ENCODE data around the gene SYNE4. TPM values are rescaled to one million over a fixed set of nuclear protein-coding genes. Genes with fewer than 3 reads are reported as not detected.
A peak's percentile ranks its signal among the peaks of the same experiment; 100 is the strongest.

Gene SYNE4
- total and polyA plus RNA-seq, 9 of the 15 experiments (the other 6 are each of a cell fraction or from before 2014, with no cell fraction given) = 0.03 to 0.65 (median 0.29) TPM

- TF ChIP-seq ID3 (CRISPR knock-in tag; IDR thresholded peaks at IDR 0.05) = no peak
- TF ChIP-seq ID3 (tag; IDR thresholded peaks at IDR 0.05) = no peak
- no peak for TF ChIP-seq HIVEP1 (CRISPR knock-in tag; IDR thresholded peaks at IDR 0.05)
- TF ChIP-seq ZNF76 (CRISPR knock-in tag; IDR thresholded peaks at IDR 0.05; ENCODE audit: borderline replicate concordance) = no peak
- TF ChIP-seq E2F5 (CRISPR knock-in tag; IDR thresholded peaks at IDR 0.05) = no peak
- no peak for TF ChIP-seq TCF7 (IDR thresholded peaks at IDR 0.05; ENCODE audit: borderline replicate concordance)
- no peak for TF ChIP-seq ZNF668 (CRISPR knock-in tag; IDR thresholded peaks at IDR 0.05)
- TF ChIP-seq ARID3B (CRISPR knock-in tag; IDR thresholded peaks at IDR 0.05; ENCODE audit: borderline replicate concordance) = no peak
- TF ChIP-seq SAFB (IDR thresholded peaks at IDR 0.05; ENCODE audit: borderline replicate concordance, low read depth, low read length) = peak; percentile 73; the same call in 1 of the 2 replicates
- TF ChIP-seq DMBX1 (CRISPR knock-in tag; IDR thresholded peaks at IDR 0.05; ENCODE audit: borderline replicate concordance) = no peak
- TF ChIP-seq NCOA2 (IDR thresholded peaks at IDR 0.05; ENCODE audit: partially characterized antibody in 2 of 2) = no peak
- TF ChIP-seq POLR2A (conservative IDR thresholded peaks at IDR 0.05) = peak; percentile 89
- TF ChIP-seq ZNF318 (IDR thresholded peaks at IDR 0.05; ENCODE audit: borderline replicate concordance in 1 of 2, low read depth in 1 of 2) = no peak
- no peak for TF ChIP-seq ZNF778 (CRISPR knock-in tag; IDR thresholded peaks at IDR 0.05)
- no peak for TF ChIP-seq ZNF830 (CRISPR knock-in tag; IDR thresholded peaks at IDR 0.05)
- TF ChIP-seq IRF2 (CRISPR knock-in tag; IDR thresholded peaks at IDR 0.05) = no peak
- TF ChIP-seq TEAD2 (tag; IDR thresholded peaks at IDR 0.05) = no peak
Observed at GRCh38 chr19:36014012-36014924, 5.7 kb upstream of the SYNE4 start, which contains the start of gene ALKBH6 (continued).

Data from K562 (cell line).